Activated B cell treated with CpG ODN at 0.5 μM for 24 hours (primary cell): Measurements from ENCODE around the gene GNG12. TPM values are rescaled to one million over a fixed set of nuclear protein-coding genes. Genes with fewer than 3 reads are reported as not detected.

ENCODE experiments used
- ATAC-seq: fragments of 200-7000 bp; cut with Tn5 transposase; one replicate; pipeline ENCODE4 v1.10.0; 2021; ENCODE audit warnings: low read depth, mild to moderate bottlenecking, moderate library complexity
- CTCF ChIA-PET: fragments of 350-600 bp; sonication (Branson Sonifier 250); formaldehyde crosslinking; loops from one replicate; lab custom pipeline; 2021; ENCODE audit warnings: antibody characterized with exemption; lab: Charles Lee
- POLR2A ChIA-PET: fragments of 350-600 bp; sonication (Branson Sonifier 250); formaldehyde crosslinking; loops from one replicate; lab custom pipeline; 2021; ENCODE audit warnings: antibody characterized with exemption; lab: Charles Lee
- DNase-seq: peaks from one replicate; pipeline ENCODE4 v3.0.0; 2022
- H3K27ac Mint-ChIP-seq: one replicate; pipeline ENCODE4 v1.8.0; 2020; ENCODE audit warnings: mixed read lengths
- H3K27me3 Mint-ChIP-seq: one replicate; pipeline ENCODE4 v1.8.0; 2021; ENCODE audit warnings: mixed read lengths
- H3K36me3 Mint-ChIP-seq: one replicate; pipeline ENCODE4 v1.8.0; 2021; ENCODE audit warnings: low read depth, mixed read lengths
- H3K4me1 Mint-ChIP-seq: one replicate; pipeline ENCODE4 v1.8.0; 2021; ENCODE audit warnings: mixed read lengths
- H3K4me3 Mint-ChIP-seq: one replicate; pipeline ENCODE4 v1.8.0; 2020; ENCODE audit warnings: mild to moderate bottlenecking, mixed read lengths
- H3K9me3 Mint-ChIP-seq: one replicate; pipeline ENCODE4 v1.8.0; 2020; ENCODE audit warnings: mixed read lengths
- CTCF ChIP-seq: fragments of 200-600 bp; IDR thresholded peaks from one replicate; pipeline ENCODE4 v1.8.0; 2022; ENCODE audit warnings: antibody characterized with exemption, mild to moderate bottlenecking
- intact Hi-C: fragments of 100-400 bp; cut with micrococcal nuclease; formaldehyde crosslinking; loops from one replicate; pipeline ENCODE4 v1.15.1; 2024
- total RNA-seq: library from RNA; stranded (reverse); gene quantifications from 2 replicates; pipeline ENCODE4 v1.2.3, GENCODE V29; 2022

GNG12 gene
- total RNA-seq, 1 donor from 2014 or later, result not detected

- peaks cover 18% of the 10 kb centered on the region for H3K27me3 Mint-ChIP-seq
- H3K27ac Mint-ChIP-seq, result no peak overlapping the region
- ATAC-seq (no peak), DNase-seq (no peak)
- no peaks in the 10 kb centered on the region for H3K36me3 Mint-ChIP-seq
- POLR2A ChIA-PET, result no interaction called here
- no peaks in the 10 kb centered on the region for H3K4me1 Mint-ChIP-seq
- TF ChIP-seq CTCF, result no peak
- intact Hi-C loops, result no loop called here
- CTCF ChIA-PET, result no interaction called here
- no peaks in the 10 kb centered on the region for H3K9me3 Mint-ChIP-seq
- no peak overlapping the region for H3K4me3 Mint-ChIP-seq
These were observed 8.5 kb downstream of the GNG12 start for GRCh38 chr1:67824766-67825165.

- Mint-ChIP-seq H3K4me1 (no peaks in the 10 kb centered on the region), H3K27ac (no peak overlapping the region)
- no peak for ATAC-seq
These were observed 9.7 kb downstream of the GNG12 start for GRCh38 chr1:67823615-67824014.

GRCh38 chr1:67821263-67821662 is 12.0 kb downstream of the GNG12 start:
- no peaks in the 10 kb centered on the region for H3K9me3 Mint-ChIP-seq
- no peaks in the 10 kb centered on the region for H3K4me1 Mint-ChIP-seq
- H3K36me3 Mint-ChIP-seq, result no peaks in the 10 kb centered on the region
- no peak for DNase-seq
- CTCF ChIA-PET, result interaction anchor here (1.1 kb wide), 1 partner anchor 9 kb away, joined by 4 read pairs; no protein-coding TSS in a partner anchor
- POLR2A ChIA-PET, result no interaction called here
- H3K27ac Mint-ChIP-seq, result no peak overlapping the region
- peaks cover 18% of the 10 kb centered on the region for H3K27me3 Mint-ChIP-seq
- TF ChIP-seq CTCF, result no peak
- H3K4me3 Mint-ChIP-seq, result no peak overlapping the region
- ATAC-seq, result no peak
- intact Hi-C loops, result no loop called here

More at GRCh38 chr1:67823615-67824014, 9.7 kb downstream of the GNG12 start:
- H3K9me3 Mint-ChIP-seq, result no peaks in the 10 kb centered on the region
- intact Hi-C loops, result no loop called here
- H3K4me3 Mint-ChIP-seq, result no peak overlapping the region
- ChIA-PET CTCF (no interaction called here), POLR2A (no interaction called here)
- peaks cover 22% of the 10 kb centered on the region for H3K27me3 Mint-ChIP-seq
- H3K36me3 Mint-ChIP-seq, result no peaks in the 10 kb centered on the region
- no peak for TF ChIP-seq CTCF
- no peak for DNase-seq

- no peak for TF ChIP-seq CTCF
- Mint-ChIP-seq H3K27me3 (peaks cover 10% of the 10 kb centered on the region), H3K4me1 (no peaks in the 10 kb centered on the region), H3K4me3 (no peak overlapping the region), H3K27ac (no peak overlapping the region), H3K36me3 (no peaks in the 10 kb centered on the region), H3K9me3 (no peaks in the 10 kb centered on the region)
- CTCF ChIA-PET, result no interaction called here
- DNase-seq (no peak), ATAC-seq (no peak)
- intact Hi-C loops, result no loop called here
- POLR2A ChIA-PET, result no interaction called here
These were observed 14.5 kb downstream of the GNG12 start for GRCh38 chr1:67818725-67819301.

- no peak overlapping the region for H3K4me3 Mint-ChIP-seq
- CTCF ChIA-PET, result no interaction called here
- intact Hi-C loops, result no loop called here
- DNase-seq (no peak), ATAC-seq (no peak)
- H3K4me1 Mint-ChIP-seq, result no peaks in the 10 kb centered on the region
- POLR2A ChIA-PET, result no interaction called here
- TF ChIP-seq CTCF, result no peak
- no peak overlapping the region for H3K27ac Mint-ChIP-seq
- H3K9me3 Mint-ChIP-seq, result no peaks in the 10 kb centered on the region
- no peaks in the 10 kb centered on the region for H3K36me3 Mint-ChIP-seq
- H3K27me3 Mint-ChIP-seq, result peaks cover 10% of the 10 kb centered on the region
These were observed 15.1 kb downstream of the GNG12 start for GRCh38 chr1:67818162-67818561.
